SU-DHL-6 (cell line): Measurements from ENCODE around the gene NETO1.

Experiments
- EZH2phosphoT487 ChIP-seq: fragments of 200-600 bp; sonication (generic), shearing (Covaris generic); conservative IDR thresholded peaks from 2 replicates; pipeline ENCODE4 v1.6.1; 2018; ENCODE audit warnings: mild to moderate bottlenecking, antibody characterized with exemption, low read length, moderate library complexity, mixed read lengths
- TF ChIP-seq, protein P1 (sequence below): fragments of 200-600 bp; sonication (generic); IDR thresholded peaks from one replicate; pipeline ENCODE4 v1.5.1; 2017; ENCODE audit warnings: antibody characterized with exemption, mild to moderate bottlenecking, low read length, moderate library complexity; ENCODE audit not compliant: insufficient read depth, poor library complexity, severe bottlenecking

DNA sequence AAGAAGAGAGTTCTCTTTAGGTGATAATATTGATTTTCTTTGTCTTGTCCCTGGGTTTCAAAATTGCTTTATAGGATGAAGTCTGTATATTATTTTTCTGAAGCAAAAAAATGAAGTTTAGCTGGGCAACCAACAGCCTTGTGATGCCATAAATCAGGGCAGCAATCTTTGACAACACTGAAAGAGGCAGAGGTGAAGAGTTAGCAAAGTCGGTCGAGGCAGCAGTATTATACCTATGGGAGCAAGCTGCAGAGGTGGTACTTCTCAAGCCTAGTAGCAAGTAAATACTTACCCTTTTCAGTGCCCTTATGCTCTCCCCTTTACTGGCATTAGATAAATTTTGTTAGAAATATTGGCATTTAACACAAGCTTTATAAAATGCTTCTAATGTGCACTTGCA lies 92.9 kb downstream of the NETO1 start:
- TF ChIP-seq, protein P1, sequence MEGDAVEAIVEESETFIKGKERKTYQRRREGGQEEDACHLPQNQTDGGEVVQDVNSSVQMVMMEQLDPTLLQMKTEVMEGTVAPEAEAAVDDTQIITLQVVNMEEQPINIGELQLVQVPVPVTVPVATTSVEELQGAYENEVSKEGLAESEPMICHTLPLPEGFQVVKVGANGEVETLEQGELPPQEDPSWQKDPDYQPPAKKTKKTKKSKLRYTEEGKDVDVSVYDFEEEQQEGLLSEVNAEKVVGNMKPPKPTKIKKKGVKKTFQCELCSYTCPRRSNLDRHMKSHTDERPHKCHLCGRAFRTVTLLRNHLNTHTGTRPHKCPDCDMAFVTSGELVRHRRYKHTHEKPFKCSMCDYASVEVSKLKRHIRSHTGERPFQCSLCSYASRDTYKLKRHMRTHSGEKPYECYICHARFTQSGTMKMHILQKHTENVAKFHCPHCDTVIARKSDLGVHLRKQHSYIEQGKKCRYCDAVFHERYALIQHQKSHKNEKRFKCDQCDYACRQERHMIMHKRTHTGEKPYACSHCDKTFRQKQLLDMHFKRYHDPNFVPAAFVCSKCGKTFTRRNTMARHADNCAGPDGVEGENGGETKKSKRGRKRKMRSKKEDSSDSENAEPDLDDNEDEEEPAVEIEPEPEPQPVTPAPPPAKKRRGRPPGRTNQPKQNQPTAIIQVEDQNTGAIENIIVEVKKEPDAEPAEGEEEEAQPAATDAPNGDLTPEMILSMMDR: no peak
- no peak for TF ChIP-seq EZH2phosphoT487
